Epidermal melanocyte (primary cell): Measurements from ENCODE around the gene RBL2.
"Not testable (repeated sequence)": the region's sequence is repeated elsewhere in the genome, so short reads cannot be mapped to it uniquely, and the experiment has no call there.

Experiments
- DNase-seq: peaks from one replicate; pipeline ENCODE4 v3.0.0; 2011; ENCODE audit warnings: low spot score; ENCODE audit not compliant: insufficient read length

RBL2 gene

GRCh38 chr16:53434377-53435065 lies at the start of gene RBL2:
RBL2 (plus strand) TSS chr16:53434471; CDS start chr16:53434557, 86 bp downstream.
- peak; percentile 68 for DNase-seq

- DNase-seq = not testable (repeated sequence)
Observed at GRCh38 chr16:53384610-53385009, 49.7 kb upstream of the RBL2 start.

GRCh38 chr16:53404959-53405358 lies 29.3 kb upstream of the RBL2 start:
- no peak for DNase-seq

- no peak for DNase-seq
Observed at GRCh38 chr16:53412549-53412948, 21.7 kb upstream of the RBL2 start.

- no peak for DNase-seq
Observed at GRCh38 chr16:53413864-53414263, 20.4 kb upstream of the RBL2 start.

GRCh38 chr16:53414381-53414780 lies 19.9 kb upstream of the RBL2 start:
- DNase-seq = no peak

GRCh38 chr16:53415504-53415903 lies 18.8 kb upstream of the RBL2 start:
- no peak for DNase-seq

GRCh38 chr16:53417011-53417410 lies 17.3 kb upstream of the RBL2 start:
- DNase-seq = no peak

- no peak for DNase-seq
Observed at GRCh38 chr16:53417976-53418375, 16.3 kb upstream of the RBL2 start.

- DNase-seq = not testable (repeated sequence)
Observed at GRCh38 chr16:53419383-53419709, 14.9 kb upstream of the RBL2 start.

GRCh38 chr16:53421248-53421647 lies 13.0 kb upstream of the RBL2 start:
- no peak for DNase-seq

GRCh38 chr16:53423968-53424367 lies 10.3 kb upstream of the RBL2 start:
- DNase-seq = not testable (repeated sequence)

GRCh38 chr16:53428681-53429080 lies 5.6 kb upstream of the RBL2 start:
- no peak for DNase-seq

- DNase-seq = no peak
Observed at GRCh38 chr16:53429221-53429943, 4.9 kb upstream of the RBL2 start.

GRCh38 chr16:53430363-53430762 lies 3.9 kb upstream of the RBL2 start:
- no peak for DNase-seq

- DNase-seq = no peak
Observed at GRCh38 chr16:53433509-53433908, 762 bp upstream of the RBL2 start.

GRCh38 chr16:53433930-53434376 lies 318 bp upstream of the RBL2 start:
- no peak for DNase-seq

GRCh38 chr16:53435066-53435688 lies 906 bp downstream of the RBL2 start:
- DNase-seq = peak; percentile 87

GRCh38 chr16:53440125-53440524 lies 5.9 kb downstream of the RBL2 start:
- DNase-seq = no peak

- no peak for DNase-seq
Observed at GRCh38 chr16:53445534-53445933, 11.3 kb downstream of the RBL2 start.

GRCh38 chr16:53446090-53446489 lies 11.8 kb downstream of the RBL2 start:
- DNase-seq = no peak

GRCh38 chr16:53449816-53450517 lies 15.7 kb downstream of the RBL2 start:
- DNase-seq = no peak
